Measurements from ENCODE around the gene SLC17A1.
A peak's percentile ranks its signal among the peaks of the same experiment; 100 is the strongest.

The SLC17A1 gene, protein sequence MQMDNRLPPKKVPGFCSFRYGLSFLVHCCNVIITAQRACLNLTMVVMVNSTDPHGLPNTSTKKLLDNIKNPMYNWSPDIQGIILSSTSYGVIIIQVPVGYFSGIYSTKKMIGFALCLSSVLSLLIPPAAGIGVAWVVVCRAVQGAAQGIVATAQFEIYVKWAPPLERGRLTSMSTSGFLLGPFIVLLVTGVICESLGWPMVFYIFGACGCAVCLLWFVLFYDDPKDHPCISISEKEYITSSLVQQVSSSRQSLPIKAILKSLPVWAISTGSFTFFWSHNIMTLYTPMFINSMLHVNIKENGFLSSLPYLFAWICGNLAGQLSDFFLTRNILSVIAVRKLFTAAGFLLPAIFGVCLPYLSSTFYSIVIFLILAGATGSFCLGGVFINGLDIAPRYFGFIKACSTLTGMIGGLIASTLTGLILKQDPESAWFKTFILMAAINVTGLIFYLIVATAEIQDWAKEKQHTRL

DNA sequence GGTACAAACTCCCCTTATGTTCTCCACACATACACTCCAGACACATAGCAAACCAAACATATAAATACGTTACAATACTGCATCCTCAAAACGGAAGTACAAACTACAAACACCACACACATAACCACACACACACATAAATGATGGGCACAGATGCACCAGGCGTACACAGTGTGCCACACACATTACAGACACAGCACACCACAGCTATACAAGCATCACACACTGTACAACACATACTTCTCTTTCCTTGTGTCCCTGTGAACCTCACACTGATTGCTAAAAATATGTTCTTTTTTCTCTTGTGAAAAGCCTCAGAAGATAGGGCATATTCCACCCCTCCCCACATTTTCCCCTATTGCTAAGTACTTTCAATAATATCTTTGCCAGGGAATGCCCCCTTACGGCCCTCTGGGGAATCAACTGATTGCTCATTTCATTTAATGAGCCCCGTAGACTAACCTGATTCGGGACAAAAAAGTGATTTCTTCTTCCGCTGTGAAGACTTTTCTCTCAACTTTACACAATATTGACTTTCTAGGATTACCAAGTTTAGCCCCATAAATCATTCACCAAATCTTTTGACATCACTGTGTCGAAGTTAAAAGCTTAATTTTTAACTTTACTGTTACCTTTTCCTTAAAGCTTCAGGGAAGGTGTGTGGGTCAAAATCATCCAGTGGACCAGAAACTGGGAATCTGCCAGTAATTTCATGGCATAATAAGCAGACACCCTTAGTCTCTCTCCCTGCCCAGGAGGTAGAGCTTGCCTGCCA lies at the start of gene SLC17A1:
TSS of gene SLC17A1 (minus strand) at position 521 of the 775 bp plus-strand sequence. CDS start 1,495 bp downstream, outside the sequence.
- intact Hi-C loops (cut with DNase I) = no loop called here
- DNase-seq = no peak

DNA sequence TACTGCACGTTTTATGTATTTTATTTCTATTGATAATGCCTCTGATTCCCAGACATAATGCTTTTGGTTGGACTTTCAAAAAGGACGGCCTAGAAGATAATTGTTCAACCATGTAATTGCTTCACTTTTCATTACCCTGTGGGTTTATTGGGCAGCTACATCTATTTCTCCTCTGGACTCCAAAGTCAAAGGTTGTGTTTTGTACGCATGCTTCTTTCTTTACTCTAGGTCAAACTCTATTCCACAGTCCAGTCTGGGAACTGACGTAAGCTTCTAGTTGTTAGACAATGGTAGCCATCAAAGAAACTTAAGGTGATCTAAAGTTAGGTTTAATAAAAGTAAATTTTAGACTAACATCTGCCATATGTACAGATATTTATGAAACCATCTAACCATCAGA lies 48.7 kb upstream of the SLC17A1 start:
- intact Hi-C loops (cut with DNase I) = no loop called here

DNA sequence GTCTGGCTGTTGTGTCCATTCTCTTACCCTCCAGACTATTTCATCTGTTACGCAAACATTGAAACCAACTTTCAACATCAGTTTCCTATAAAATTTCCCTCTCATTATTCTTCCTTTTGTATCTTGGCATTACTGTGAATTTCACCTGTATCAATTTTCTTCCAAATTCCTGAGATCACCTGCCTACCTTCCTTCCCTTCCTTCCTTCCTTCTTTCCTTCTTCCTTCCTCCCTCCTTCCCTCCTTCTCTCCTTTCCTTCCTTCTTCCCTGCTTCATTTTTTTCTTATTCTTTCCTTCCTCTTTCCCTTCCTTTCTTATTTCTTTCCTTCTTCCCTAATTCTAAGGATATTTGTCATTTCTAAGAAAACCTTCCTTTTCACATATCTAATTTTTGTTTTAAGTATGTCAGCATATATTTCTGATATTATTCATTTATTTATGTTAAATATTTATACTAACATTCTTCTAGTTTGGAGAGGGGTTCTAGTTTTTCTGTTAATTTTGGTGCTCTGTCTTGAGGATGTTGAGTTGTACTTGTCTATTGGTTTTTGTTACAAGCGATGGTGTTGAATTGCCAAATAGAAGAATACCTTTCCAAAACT lies 47.0 kb upstream of the SLC17A1 start:
- intact Hi-C loops (cut with DNase I) = no loop called here
- no peak for DNase-seq

More for the DNA sequence above, 48.7 kb upstream of the SLC17A1 start:
- DNase-seq = no peak

DNA sequence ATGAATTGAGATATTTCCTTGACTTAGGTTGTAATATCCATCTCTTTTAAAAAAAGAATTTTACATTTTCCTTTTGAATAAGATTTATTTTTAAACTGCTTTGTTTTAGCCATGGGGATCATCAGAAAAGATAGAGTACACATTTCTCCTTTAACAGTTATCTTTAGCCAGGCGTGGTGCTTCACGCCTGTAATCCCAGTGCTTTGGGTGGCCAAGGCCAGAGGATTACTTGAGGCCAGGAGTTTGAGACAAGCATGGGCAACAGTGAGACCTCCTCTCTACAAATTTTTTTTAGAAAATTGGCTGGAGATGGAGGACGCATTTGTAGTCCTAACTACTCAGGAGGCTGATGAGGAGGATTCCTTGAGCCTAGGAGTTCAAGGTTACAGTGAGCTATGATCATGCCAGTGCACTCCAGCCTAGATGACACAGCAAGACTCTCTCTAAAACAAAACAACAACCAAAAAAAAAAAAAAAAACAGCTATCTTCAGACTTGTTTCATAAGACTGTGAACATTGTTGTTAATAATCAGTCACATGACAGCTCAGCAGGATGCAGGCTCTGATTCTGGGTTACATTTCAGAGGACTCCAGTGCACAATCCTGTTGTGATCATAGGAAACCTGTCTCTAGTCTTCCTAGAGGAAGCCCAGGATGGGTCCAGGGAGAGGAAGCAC lies 44.2 kb upstream of the SLC17A1 start:
- intact Hi-C loops (cut with DNase I) = no loop called here
- DNase-seq = no peak

DNA sequence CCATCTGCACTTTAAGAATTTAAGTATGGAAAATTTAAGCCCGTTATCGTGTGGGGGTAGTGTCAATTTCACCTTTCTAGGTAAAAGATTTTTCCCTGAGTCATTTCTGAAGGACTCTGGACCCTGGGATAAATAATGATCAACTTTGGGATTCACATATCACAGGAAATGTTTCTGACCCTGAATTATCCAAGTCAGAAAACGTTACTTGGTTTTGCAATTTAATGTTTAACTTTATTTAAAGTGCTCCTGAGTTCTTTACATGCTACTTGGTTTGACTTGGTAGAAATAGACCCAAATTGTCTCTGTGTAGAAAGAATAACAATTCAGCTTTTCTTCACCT lies 43.7 kb upstream of the SLC17A1 start:
- intact Hi-C loops (cut with DNase I) = no loop called here
- no peak for DNase-seq

DNA sequence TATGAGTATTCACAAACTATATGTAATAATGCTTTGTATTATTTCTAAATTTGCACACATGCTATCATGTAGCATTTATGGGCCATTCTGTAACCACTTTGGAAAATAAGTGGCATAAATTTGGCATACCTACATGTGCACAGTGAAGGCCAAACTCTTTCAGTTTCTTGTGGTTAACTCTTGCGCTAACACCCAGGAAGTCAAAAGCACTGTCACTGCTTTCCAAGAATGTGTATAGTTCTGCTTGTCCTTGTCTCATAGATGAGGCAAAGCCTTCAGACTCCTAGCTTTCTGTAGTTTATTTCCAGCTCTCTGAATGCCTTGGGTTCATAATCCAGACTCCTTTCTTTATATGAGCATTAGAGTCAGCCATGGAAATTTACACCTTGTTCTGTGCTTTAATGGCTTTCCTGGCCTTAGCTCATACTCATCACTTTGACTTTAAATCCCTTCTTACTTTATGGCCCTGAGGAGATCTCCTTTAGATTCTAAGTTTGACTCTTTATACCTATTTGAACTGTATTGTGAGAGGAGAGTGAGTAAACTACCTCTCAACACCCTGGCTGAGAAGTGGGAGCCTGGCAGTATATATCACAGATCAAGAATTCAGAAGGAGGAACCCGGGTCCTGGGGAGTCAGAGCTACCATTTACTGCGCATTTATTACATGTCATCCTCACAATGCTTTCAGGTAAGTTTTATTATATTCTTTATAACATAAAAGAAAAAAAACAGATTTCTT lies 43.1 kb upstream of the SLC17A1 start:
- intact Hi-C loops (cut with DNase I) = no loop called here
- DNase-seq = no peak

DNA sequence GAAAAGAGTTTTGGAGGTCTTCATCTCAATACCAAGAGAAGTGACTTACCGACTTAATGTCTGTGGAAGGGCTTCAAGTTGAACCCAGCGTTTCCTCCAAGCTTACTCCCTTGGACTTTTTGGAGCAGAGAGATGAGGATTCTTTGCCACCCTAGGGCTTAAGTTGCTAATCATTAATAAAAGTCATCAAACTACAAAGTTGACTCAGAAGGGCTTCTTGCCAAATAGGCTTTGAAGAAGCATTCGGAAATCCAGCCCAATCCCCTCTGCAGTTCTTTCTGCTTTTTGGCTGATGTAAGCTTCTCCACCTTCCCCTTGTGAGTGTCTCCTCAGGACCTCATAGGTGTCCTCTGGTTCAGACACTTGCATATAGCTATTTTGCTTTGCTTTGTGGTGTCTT lies 42.3 kb upstream of the SLC17A1 start, which contains the start of gene SLC17A3:
TSS of gene SLC17A3 (minus strand) at position 126 of the 400 bp plus-strand sequence. CDS start 5,856 bp downstream, outside the sequence.
- intact Hi-C loops (cut with DNase I) = no loop called here
- DNase-seq = no peak

DNA sequence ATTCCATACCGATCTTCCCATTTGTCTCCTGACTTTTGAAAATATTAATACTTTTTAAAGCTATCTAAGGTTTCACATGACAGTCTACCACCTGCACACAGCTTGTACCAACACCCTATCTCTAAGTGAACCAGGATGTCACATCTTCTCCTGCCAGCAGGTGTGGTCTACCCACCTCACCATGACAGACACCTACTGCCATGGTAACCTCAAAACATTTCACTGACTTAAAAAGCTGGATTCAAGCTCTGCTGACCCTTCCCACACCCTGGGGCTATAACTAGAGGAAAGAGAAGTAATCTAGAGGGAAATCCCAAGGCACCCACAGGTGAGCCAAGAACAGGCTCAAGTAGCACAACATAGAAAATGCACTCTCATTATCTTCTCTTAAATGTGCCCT lies 41.0 kb upstream of the SLC17A1 start:
- intact Hi-C loops (cut with DNase I) = no loop called here
- DNase-seq = no peak

DNA sequence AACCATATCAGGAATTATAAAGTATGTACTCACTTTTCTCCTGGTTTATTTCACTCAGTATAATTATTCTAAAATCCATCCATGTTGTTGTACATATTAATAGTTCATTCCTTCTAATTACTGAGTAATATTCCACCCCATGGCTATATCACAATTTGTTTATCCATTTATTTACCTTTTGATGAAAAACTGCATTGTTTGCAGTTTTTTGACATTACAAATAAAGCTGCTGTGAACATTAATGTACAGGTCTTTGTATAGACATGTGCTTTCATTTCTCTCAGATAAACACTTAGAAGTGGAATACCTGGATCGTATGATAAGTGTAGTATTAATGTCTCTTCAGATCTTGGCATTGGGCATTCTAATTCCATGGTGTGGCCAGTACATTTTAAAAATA lies 38.0 kb upstream of the SLC17A1 start:
- DNase-seq = no peak
- intact Hi-C loops (cut with DNase I) = no loop called here

DNA sequence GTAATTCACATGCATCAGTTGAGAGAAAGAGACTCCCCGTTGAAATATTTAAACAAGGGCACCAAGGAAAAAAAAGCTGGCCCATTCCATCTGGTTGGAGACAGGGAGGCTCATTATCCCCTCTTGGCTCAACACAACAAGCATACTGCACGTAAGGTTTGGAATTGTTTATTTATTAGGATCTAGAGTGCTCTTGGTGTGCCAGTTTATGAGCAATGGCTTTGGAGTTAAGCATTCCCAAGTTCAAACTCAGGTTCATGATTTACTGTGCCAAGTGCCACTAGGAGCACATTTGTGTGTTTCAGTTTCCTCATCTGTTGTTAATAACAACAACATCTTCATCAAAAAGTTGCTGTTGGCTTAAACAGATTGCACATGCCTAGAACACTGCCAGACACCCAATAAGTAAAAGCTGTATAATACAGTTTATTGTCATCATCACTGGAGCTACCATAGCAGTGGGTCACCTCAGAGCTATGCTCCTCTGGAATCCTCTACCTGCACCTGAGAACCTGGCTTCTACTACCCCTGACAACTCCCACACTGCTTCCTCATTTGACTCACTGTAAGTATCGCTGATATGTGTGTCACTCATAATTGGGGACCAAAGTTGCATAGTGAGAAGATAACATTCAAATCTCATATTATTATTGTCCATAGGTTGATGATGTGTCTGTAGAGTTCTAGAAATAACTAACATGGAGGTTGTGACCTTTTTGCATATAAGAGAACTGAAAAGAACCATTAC lies 36.8 kb upstream of the SLC17A1 start:
- intact Hi-C loops (cut with DNase I) = no loop called here
- no peak for DNase-seq

DNA sequence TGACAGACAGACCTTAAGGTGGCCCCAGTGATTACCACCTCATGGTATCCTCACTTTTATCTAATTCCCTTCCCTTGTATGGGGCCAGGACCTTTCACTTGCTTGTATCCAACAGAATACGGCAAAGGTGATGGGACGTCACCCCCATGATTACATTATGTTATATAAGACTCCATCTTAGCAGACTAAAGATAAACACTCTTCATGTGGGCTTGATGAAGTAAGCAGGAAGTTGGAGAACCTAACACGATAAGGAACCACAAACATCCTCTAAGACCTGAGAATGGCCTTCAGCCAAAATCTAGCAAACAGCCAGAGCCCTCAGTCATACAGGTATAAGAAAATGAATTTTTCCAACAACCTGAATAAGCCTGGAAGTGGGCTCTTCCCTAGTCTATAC lies 34.2 kb upstream of the SLC17A1 start:
- DNase-seq = no peak
- intact Hi-C loops (cut with DNase I) = no loop called here

DNA sequence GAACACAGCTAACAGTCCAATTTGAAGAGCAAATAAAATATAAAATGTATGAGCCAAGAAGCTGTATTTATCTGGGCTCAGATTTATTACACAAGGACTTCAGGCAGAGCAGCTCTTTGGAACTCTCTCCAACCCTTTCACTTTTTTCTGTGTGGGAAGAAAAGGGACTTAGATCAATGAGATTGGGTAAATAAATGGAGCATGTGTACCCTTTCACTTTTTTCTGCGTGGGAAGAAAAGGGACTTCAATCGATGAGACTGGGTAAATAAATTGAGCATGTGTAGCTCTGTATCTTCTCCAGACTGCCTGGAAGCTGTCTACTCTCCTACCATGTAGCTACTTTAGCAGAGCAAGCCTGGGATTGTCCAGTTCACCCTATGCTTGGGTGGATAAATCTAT lies 31.5 kb upstream of the SLC17A1 start:
- intact Hi-C loops (cut with DNase I) = no loop called here
- DNase-seq = no peak

DNA sequence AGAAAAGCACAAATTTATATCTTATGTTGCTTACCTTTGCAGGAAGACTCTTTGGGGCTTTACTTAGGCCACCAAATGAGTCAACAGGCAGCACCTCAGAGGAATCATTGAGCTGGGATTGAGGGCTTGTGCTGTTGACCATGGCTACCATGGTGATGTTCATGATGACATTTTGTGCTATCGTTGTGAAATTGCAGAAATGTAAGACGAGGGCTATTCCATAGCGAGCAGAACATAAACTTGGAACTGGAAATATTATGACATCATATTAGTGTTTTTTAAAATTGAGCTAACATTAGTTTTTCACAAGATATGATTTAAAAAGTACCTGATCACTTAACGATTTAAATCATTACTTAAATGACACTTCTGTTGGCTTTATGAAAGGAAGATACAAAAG lies 30.3 kb upstream of the SLC17A1 start:
- intact Hi-C loops (cut with DNase I) = no loop called here
- no peak for DNase-seq

DNA sequence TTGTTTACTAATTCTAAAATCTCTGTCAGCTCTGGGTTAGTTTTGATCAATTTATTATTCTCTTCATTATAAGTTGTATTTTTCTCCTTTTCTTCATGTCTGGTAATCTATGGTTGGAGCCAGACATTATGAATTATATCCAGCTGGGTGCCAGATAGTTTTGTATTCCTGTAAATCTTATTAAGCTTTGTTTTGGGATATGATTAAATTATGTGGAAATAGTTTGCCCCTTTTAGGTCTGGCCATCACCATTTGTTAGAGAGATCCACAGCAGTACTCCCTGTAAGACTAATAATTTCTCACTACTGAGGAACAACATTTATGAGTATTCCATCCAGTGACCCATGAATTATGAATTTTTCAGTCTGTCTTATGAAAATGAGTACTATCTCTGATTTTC lies 20.9 kb upstream of the SLC17A1 start:
- intact Hi-C loops (cut with DNase I) = no loop called here
- no peak for DNase-seq

DNA sequence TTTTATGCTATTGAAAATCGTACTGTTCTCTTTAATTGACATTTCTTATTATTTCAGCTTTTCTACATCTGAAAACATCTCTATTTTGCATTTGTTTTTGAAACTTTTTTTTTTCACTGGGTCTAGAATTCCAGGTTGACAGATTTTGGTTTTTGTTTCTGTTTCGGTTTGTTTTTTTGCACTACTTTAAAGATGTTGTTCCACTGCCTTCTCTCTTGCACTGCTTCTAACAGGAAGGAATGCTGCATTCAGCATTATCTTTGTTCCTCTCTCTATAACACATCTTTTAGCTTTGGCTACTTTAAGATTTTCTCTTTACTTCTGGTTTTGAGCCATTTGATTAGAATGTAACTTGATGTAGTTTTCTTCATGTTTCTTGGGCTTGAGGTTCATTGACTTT lies 20.1 kb upstream of the SLC17A1 start:
- no peak for DNase-seq
- intact Hi-C loops (cut with DNase I) = no loop called here

DNA sequence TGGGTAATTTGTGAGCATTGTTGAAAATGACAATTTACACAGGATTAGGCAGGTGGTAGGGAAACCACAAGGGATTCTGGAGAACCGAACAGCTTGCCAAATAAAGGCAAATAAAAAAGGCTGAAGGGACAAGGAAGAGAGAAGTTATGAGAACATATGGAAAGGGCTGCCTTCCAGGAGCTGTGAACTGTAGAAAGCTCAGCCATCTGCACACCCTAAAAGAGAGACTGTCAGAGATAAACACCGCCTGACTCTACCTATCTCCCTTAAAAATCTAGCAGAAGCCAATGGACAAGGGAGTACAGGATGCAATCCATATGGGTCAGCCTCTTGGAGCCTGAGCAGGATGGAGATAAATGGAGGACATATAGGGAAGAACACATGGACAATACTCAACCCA lies 12.7 kb upstream of the SLC17A1 start:
- intact Hi-C loops (cut with DNase I) = no loop called here

DNA sequence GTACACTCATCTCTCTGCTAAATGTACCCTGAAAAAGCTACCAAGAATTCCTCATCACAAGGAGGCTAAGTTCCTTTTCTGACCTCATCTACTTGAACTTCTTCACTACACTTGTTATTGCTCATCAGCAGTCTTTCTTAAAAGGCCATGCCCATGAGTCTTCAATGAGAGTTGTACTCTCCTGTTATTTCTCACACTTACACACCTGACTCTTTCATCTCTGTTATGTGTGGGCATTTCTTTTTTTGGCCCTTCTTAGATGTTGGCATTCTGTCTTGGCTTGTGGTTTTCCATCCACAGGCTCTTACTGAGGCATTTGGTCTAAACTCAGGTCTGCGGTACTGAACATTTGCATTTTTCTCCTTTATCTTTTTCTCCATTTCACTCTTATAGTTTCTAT lies 10.7 kb upstream of the SLC17A1 start:
- intact Hi-C loops (cut with DNase I) = no loop called here
- no peak for DNase-seq

More for the DNA sequence above, 12.7 kb upstream of the SLC17A1 start:
- DNase-seq = peak in 1 of 10 donors; percentile 4

DNA sequence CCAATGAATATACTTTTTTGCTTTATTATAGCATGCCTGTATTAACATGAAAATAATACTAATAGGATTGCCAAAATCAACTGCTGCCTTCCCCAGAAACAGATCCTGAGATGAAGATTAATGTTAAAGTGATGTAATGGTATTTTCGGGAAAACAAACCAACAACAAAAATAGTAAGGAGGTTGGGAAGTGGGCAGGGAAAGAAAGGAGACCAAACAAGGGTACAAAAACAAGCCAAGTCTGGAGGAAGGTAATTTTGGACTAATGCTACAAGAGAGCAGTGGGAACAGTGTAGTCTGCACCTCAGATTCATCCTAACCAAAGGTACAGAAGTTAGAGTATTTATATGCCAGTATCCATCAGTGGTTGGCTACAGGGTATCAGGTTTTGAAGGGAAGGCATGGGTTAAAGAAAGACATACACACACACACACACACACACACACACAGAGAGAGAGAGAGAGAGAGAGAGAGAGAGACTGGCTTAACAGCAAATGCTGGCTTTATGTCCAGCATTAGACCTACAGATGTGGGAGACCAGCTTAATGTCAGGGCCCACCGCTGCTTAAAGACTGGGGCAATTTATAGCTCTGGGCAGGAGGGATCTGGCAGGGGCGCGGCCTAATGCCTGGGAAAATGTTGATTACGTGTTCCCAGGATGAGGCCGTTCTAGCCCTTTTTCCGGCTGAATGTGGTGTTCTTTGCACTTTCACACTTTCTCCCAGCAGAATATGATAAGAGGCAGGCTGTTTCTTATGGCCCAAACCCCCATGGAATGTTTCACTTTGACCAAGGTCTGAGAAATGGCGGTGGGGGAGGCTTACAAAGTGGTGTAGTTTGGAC lies 3.8 kb upstream of the SLC17A1 start:
- intact Hi-C loops (cut with DNase I) = no loop called here
- peak in 1 of 10 donors; percentile 49 for DNase-seq

Data from posterior cingulate gyrus (tissue), 11 donors.